Measurements from ENCODE around the gene THAP5. TPM values are rescaled to one million over a fixed set of nuclear protein-coding genes. Genes with fewer than 3 reads are reported as not detected.
A peak's percentile ranks its signal among the peaks of the same experiment; 100 is the strongest.

THAP5 gene
- total RNA-seq, 1 donor from 2014 or later = 28.2 TPM

GRCh38 chr7:108533712-108534111, 35.8 kb downstream of the THAP5 start:
- DNase-seq = no peak

DNA sequence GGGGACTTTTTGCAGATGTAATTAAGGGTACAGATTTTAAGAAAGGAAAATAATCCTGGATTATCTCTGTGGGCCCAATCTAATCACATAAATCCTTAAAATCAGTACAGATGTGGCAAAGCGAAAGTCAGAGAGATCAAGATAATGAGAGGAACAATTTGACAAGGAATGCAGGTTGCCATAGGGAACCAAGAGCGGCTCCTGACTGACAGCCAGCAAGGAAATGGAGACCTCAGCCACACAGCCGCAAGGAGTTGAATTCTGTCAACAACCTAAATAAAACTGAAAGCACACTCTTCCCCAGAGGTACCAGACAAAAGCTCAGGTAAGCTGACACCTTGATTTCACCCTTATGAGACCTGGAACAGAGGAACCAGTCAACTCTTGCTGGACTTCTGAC, 40.2 kb downstream of the THAP5 start:
- no peak for DNase-seq

DNA sequence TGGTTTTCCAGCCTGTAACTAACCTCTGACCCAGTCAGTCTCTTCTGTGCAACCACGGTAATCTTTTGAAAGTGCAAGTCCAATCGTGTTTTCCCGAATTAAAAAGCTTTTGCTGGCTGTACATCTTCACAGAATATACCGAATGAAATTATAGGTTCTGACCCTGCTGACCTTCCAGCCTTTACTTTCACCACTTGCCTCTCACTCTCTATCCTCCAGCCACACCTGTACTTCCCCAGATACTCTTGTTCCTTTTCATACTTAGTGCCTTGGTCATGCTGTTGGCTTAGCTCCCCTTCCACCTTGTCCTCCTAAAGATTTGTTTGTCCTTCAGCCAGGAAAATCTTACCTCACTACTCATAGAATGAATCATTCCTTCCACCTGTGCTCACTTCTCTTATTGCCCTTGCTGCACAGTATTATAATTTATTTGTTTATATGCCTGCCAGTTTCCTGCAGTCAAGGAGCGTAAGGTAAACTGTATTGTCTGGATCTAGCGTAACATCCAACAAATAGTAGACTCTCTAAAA, 41.3 kb downstream of the THAP5 start:
- DNase-seq = no peak

DNA sequence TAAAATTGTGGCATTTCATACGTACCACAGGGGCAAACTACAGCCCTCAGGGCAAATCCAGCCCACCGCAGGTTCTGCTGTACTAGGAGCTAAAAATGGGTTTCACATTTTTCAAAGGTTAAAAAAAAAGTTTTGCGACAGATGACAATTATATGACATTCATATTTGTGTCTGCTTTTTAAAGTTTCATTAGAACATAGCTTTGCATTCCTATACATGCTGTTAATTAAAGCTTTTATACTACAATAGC, 42.8 kb downstream of the THAP5 start:
- DNase-seq = no peak

- DNase-seq = peak; percentile 100
These were observed 43.3 kb downstream of the THAP5 start, which contains the start of gene PNPLA8 for GRCh38 chr7:108525985-108526767. Gene PNPLA8, minus strand, starts transcription at chr7:108526135. Its CDS starts 10,644 bp downstream, at chr7:108515491.

- DNase-seq = peak; percentile 88
These were observed 44.0 kb downstream of the THAP5 start for GRCh38 chr7:108525327-108525984.

- DNase-seq = no peak
These were observed 46.7 kb downstream of the THAP5 start for GRCh38 chr7:108522780-108523179.

- DNase-seq = no peak
These were observed 51.6 kb downstream of the THAP5 start for GRCh38 chr7:108517951-108518350.

- DNase-seq = no peak
These were observed 53.9 kb downstream of the THAP5 start for GRCh38 chr7:108515630-108516029.

GRCh38 chr7:108515013-108515412, 54.5 kb downstream of the THAP5 start:
- DNase-seq = no peak

Other genes starting within 250 kb of the THAP5 start
- gene NRCAM, start 113.3 kb downstream of the THAP5 start, total RNA-seq = 7.9 TPM
- gene PNPLA8, start 43.6 kb downstream of the THAP5 start, total RNA-seq = 37.3 TPM
- 25.9 TPM for gene DNAJB9, start 168 bp upstream of the THAP5 start, total RNA-seq